K562 (cell line): ENCODE measurements around the gene PLXND1. TPM values are rescaled to one million over a fixed set of nuclear protein-coding genes. Genes with fewer than 3 reads are reported as not detected.

ENCODE experiments used
- ATAC-seq: fragments of 200-7000 bp; cut with Tn5 transposase; 3 replicates; pipeline ENCODE4 v1.9.1; 2020; ENCODE audit warnings: moderate library complexity
- BruUV-seq: library from RNA; stranded (reverse); fragments of 400-500 nt; replicated peaks from 2 replicates; lab custom pipeline; 2021; lab: Mats Ljungman, UMichigan
- CTCF ChIA-PET: fragments of 300-600 bp; formaldehyde crosslinking; extraction: SDS; loops from one replicate; lab custom pipeline; 2021; ENCODE audit warnings: low intra/inter-chr PET ratio; lab: Yijun Ruan, JAX
- POLR2A ChIA-PET: fragments of 300-600, 350-650 bp; sonication (Branson Sonifier 250); formaldehyde crosslinking; extraction: SDS; loops from one replicate; lab custom pipeline; 2021; ENCODE audit warnings: antibody characterized with exemption, inconsistent platforms; lab: Yijun Ruan, JAX
- DNase-seq, 4 experiments: peaks; one replicate each; pipeline versions ENCODE4 v3.0.0 to v3.0.0-alpha.2; 2011 to 2018; ENCODE audit warnings: low spot score in 3 of 4, mixed read lengths in 3 of 4; ENCODE audit errors: extremely low read depth in 1 of 4
- FAIRE-seq: peaks from 2 replicates; lab custom pipeline; 2011; peaks lifted over from hg19 to GRCh38; lab: Jason Lieb, UNC
- H2AFZ ChIP-seq: 2 replicates; pipeline ENCODE4 v1.6.0; 2011; ENCODE audit warnings: low read depth, low read length, control low read depth, inconsistent platforms
- H3K27ac ChIP-seq: fragments of 200-600 bp; 3 replicates; pipeline ENCODE4 v1.8.0; 2011; ENCODE audit warnings: low read depth, mild to moderate bottlenecking, control low read depth, inconsistent platforms, low read length, moderate library complexity, mixed read lengths; ENCODE audit errors: extremely low read depth
- H3K27me3 ChIP-seq, 2 experiments: fragments of 300-600 bp in 1 of 2; 2 replicates in 1 of 2; 3 replicates in 1 of 2; pipeline versions ENCODE4 v1.6.0 to v1.8.0; 2011; ENCODE audit warnings: inconsistent platforms in 2 of 2, low read length in 2 of 2, mild to moderate bottlenecking in 1 of 2, mixed read lengths in 1 of 2, moderate library complexity in 1 of 2; ENCODE audit not compliant: control insufficient read depth in 2 of 2, insufficient read depth in 2 of 2
- H3K36me3 ChIP-seq: fragments of 300-600 bp; 3 replicates; pipeline ENCODE4 v1.8.0; 2011; ENCODE audit warnings: mild to moderate bottlenecking, low read length, inconsistent platforms; ENCODE audit not compliant: control insufficient read depth, insufficient read depth
- H3K4me1 ChIP-seq, 2 experiments: fragments of 200-600 bp in 1 of 2; replicated peaks in 1 of 2; 2 replicates in 1 of 2; 3 replicates in 1 of 2; pipeline versions ENCODE4 v1.5.1 to v1.8.0; 2011; ENCODE audit warnings: inconsistent platforms in 2 of 2, low read length in 2 of 2, mild to moderate bottlenecking in 1 of 2, mixed read lengths in 1 of 2, moderate library complexity in 1 of 2; ENCODE audit not compliant: control insufficient read depth in 2 of 2, insufficient read depth in 2 of 2
- H3K4me2 ChIP-seq: 2 replicates; pipeline ENCODE4 v1.6.1; 2011; ENCODE audit warnings: low read length, control low read depth, inconsistent platforms, mixed read lengths; ENCODE audit not compliant: insufficient read depth
- H3K4me3 ChIP-seq: fragments of 200-600 bp; sonication (generic), shearing (Covaris generic); 2 replicates; pipeline ENCODE4 v1.5.1; 2016; ENCODE audit warnings: control low read depth, inconsistent platforms
- H3K79me2 ChIP-seq: fragments of 200-600 bp; 3 replicates; pipeline ENCODE4 v1.8.0; 2011; ENCODE audit warnings: low read length, inconsistent platforms; ENCODE audit not compliant: control insufficient read depth, insufficient read depth
- H3K9ac ChIP-seq, 2 experiments: 2 replicates each; pipeline versions ENCODE4 v1.6.0 to v1.6.1; 2011; ENCODE audit warnings: low read depth in 2 of 2, low read length in 2 of 2, control low read depth in 1 of 2, inconsistent platforms in 1 of 2, mild to moderate bottlenecking in 1 of 2, mixed read lengths in 1 of 2; ENCODE audit not compliant: insufficient read depth in 1 of 2
- H3K9me1 ChIP-seq: one replicate; pipeline ENCODE4 v1.6.0; 2011; ENCODE audit warnings: inconsistent platforms, mild to moderate bottlenecking, low read length, moderate library complexity; ENCODE audit not compliant: control insufficient read depth, insufficient read depth
- H3K9me3 ChIP-seq: replicated peaks from 2 replicates; pipeline ENCODE4 v1.5.1; 2011; ENCODE audit warnings: low read depth, low read length, inconsistent platforms; ENCODE audit not compliant: control insufficient read depth, insufficient read depth
- H4K20me1 ChIP-seq: replicated peaks from 2 replicates; pipeline ENCODE4 v1.6.1; 2011; ENCODE audit warnings: low read length, inconsistent platforms, mixed read lengths; ENCODE audit not compliant: control insufficient read depth, insufficient read depth
- CBFA2T2 ChIP-seq: fragments of 450-650 bp; conservative IDR thresholded peaks from 2 replicates; pipeline ENCODE4 v1.6.1; 2017; ENCODE audit warnings: mild to moderate bottlenecking
- HNRNPLL ChIP-seq: fragments of 200-400 bp; formaldehyde crosslinking; IDR thresholded peaks from 2 replicates; pipeline ENCODE4 v1.6.1; 2017; ENCODE audit warnings: low read length, low read depth, mild to moderate bottlenecking; ENCODE audit not compliant: poor library complexity, severe bottlenecking
- MYC ChIP-seq, 2 experiments: fragments of 250-450 bp in 1 of 2; sonication (Bioruptor Pico) in 1 of 2; IDR thresholded peaks; 2 replicates each; pipeline versions ENCODE4 v1.5.1 to v1.6.1; 2012 to 2021; ENCODE audit warnings: low read depth in 2 of 2, borderline replicate concordance in 1 of 2, improper control_type of control experiment in 1 of 2, low read length in 1 of 2, mild to moderate bottlenecking in 1 of 2, moderate library complexity in 1 of 2
- RFX5 ChIP-seq: IDR thresholded peaks from 2 replicates; pipeline ENCODE4 v1.6.1; 2011; ENCODE audit warnings: low read depth, mild to moderate bottlenecking, improper control_type of control experiment, low read length
- SIN3B ChIP-seq: fragments of 450-650 bp; IDR thresholded peaks from 2 replicates; pipeline ENCODE4 v1.6.1; 2017; ENCODE audit warnings: low read depth, mild to moderate bottlenecking, moderate library complexity
- SMARCA4 ChIP-seq: fragments of 450-650 bp; IDR thresholded peaks from 2 replicates; pipeline ENCODE4 v1.6.1; 2016
- TARDBP ChIP-seq: fragments of 450-650 bp; IDR thresholded peaks from 2 replicates; pipeline ENCODE4 v1.6.1; 2016
- TBL1XR1 ChIP-seq, 2 experiments: IDR thresholded peaks; 2 replicates each; pipeline ENCODE4 v1.6.1; 2012; ENCODE audit warnings: improper control_type of control experiment in 2 of 2, low read length in 2 of 2, mild to moderate bottlenecking in 1 of 2
- TEAD4 ChIP-seq, 2 experiments: sonication (generic) in 1 of 2; formaldehyde crosslinking in 1 of 2; IDR thresholded peaks; 2 replicates each; pipeline versions ENCODE4 v1.6.1 to v1.8.0; 2012 to 2022; ENCODE audit warnings: borderline replicate concordance in 1 of 2, inconsistent platforms in 1 of 2, low read length in 1 of 2, mild to moderate bottlenecking in 1 of 2, missing genetic modification reagents in 1 of 2
- THRB ChIP-seq: fragments of 450-650 bp; formaldehyde crosslinking; conservative IDR thresholded peaks from 2 replicates; pipeline ENCODE4 v1.4.0; 2022; ENCODE audit warnings: mild to moderate bottlenecking, missing genetic modification characterization
- WHSC1 ChIP-seq: IDR thresholded peaks from one replicate; pipeline ENCODE4 v1.6.1; 2012; ENCODE audit warnings: low read length, control low read depth, inconsistent platforms
- ZNF282 ChIP-seq: sonication (generic); formaldehyde crosslinking; IDR thresholded peaks from 2 replicates; pipeline ENCODE4 v1.8.1; 2023; ENCODE audit warnings: missing genetic modification reagents
- ZNF445 ChIP-seq: fragments of 250-450 bp; sonication (Bioruptor Pico); IDR thresholded peaks from 2 replicates; pipeline ENCODE4 v1.4.0; 2020; ENCODE audit warnings: low read depth, mild to moderate bottlenecking, moderate library complexity
- ZNF589 ChIP-seq: fragments of 200-800 bp; sonication (Bioruptor generic); IDR thresholded peaks from 2 replicates; pipeline ENCODE4 v1.6.1; 2016; ENCODE audit warnings: low read depth, missing genetic modification characterization, missing compliant biosample characterization
- ZNF644 ChIP-seq: fragments of 200-800 bp; sonication (Bioruptor generic); IDR thresholded peaks from 2 replicates; pipeline ENCODE4 v1.6.1; 2016; ENCODE audit warnings: low read depth, missing genetic modification characterization, missing compliant biosample characterization
- WGBS: fragments of 100-300 bp; shearing (Covaris generic); methylation state at CpG from one replicate; pipeline ENCODE4 v1.1.6; 2016; ENCODE audit warnings: low coverage, mixed read lengths; ENCODE audit not compliant: insufficient coverage; ENCODE audit errors: missing lambda C conversion rate; 5-methylcytosine and 5-hydroxymethylcytosine counted together
- in situ Hi-C: fragments of 300-500 bp; cut with MboI; formaldehyde crosslinking; loops from 4 replicates; pipeline ENCODE4 v1.15.0; 2018; ENCODE audit warnings: inconsistent platforms, mixed read lengths
- intact Hi-C: fragments of 100-400 bp; cut with micrococcal nuclease; formaldehyde crosslinking; loops from 2 replicates; pipeline ENCODE4 v1.14.2; 2022
- polyA plus RNA-seq, 8 experiments: library from polyadenylated mRNA; depleted of rRNA in 4 of 8; stranded (reverse) in 5 of 8; unstranded in 3 of 8; fragments of >200 nt; fragmentation: Nextera tagmentation in 2 of 8; fragmentation: Illumina TruSeq in 1 of 8; extraction: Ambion mirVana in 2 of 8; extraction: Trizol in 1 of 8; gene quantifications; 2 replicates each; pipeline versions ENCODE4 v1.2.1 to v1.2.3, GENCODE V29; 2011 to 2014; ENCODE audit warnings: inconsistent platforms in 1 of 8, missing spikeins in 1 of 8
- total RNA-seq, 7 experiments: library from RNA; depleted of rRNA in 6 of 7; stranded (reverse); fragments of >200 nt in 6 of 7; fragmentation: Illumina TruSeq in 2 of 7; extraction: Trizol in 2 of 7; gene quantifications; 2 replicates each; pipeline versions ENCODE4 v1.2.1 to v1.2.3, GENCODE V29; 2011 to 2021; ENCODE audit warnings: low replicate concordance in 1 of 7

Gene PLXND1
- total and polyA plus RNA-seq, 9 of the 15 experiments (the other 6 are each of a cell fraction or from before 2014, with no cell fraction given): 0.34 to 28.8 (median 14.0) TPM

- Histone ChIP-seq H3K27ac (no peak overlapping the region), H3K4me1 (peaks cover 0 to 39% of the 10 kb centered on the region in 2 experiments; a peak in 3 of 5 replicates), H3K79me2 (no peaks in the 10 kb centered on the region), H3K9ac (no peak overlapping the region), H3K9me3 (no peaks in the 10 kb centered on the region), H3K4me2 (no peak overlapping the region), H2AFZ (no peak overlapping the region), H4K20me1 (no peaks in the 10 kb centered on the region), H3K4me3 (no peak overlapping the region), H3K27me3 (no peaks in the 10 kb centered on the region), H3K9me1 (no peaks in the 10 kb centered on the region), H3K36me3 (peaks cover 23% of the 10 kb centered on the region; the same call in 1 of the 3 replicates)
- BruUV-seq: no TSS peak
- ChIA-PET POLR2A (no interaction called here), CTCF (no interaction called here)
- no peak for TF ChIP-seq HNRNPLL
- TF ChIP-seq ZNF589 (CRISPR knock-in tag): no peak
- no peak for TF ChIP-seq ZNF282 (CRISPR knock-in tag)
- TF ChIP-seq TARDBP: no peak
- no peak for TF ChIP-seq SMARCA4
- TF ChIP-seq RFX5: no peak
- TF ChIP-seq WHSC1: no peak
- no peak for TF ChIP-seq CBFA2T2
- no peak for TF ChIP-seq ZNF644
- TF ChIP-seq ZNF445 (CRISPR knock-in tag): no peak
- no peak for TF ChIP-seq TEAD4 (IDR thresholded peaks at IDR 0.05; ENCODE audit: low read length)
- TF ChIP-seq TEAD4 (CRISPR knock-in tag; IDR thresholded peaks at IDR 0.05; ENCODE audit: borderline replicate concordance): no peak
- no peak for TF ChIP-seq MYC (IDR thresholded peaks at IDR 0.05; ENCODE audit: low read depth, low read length)
- no peak for TF ChIP-seq MYC (CRISPR knock-in tag; IDR thresholded peaks at IDR 0.05; ENCODE audit: borderline replicate concordance, low read depth)
- no peak for TF ChIP-seq SIN3B
- no peak for TF ChIP-seq TBL1XR1 (IDR thresholded peaks at IDR 0.05; ENCODE audit: low read length in 2 of 2)
- TF ChIP-seq THRB (CRISPR knock-in tag): no peak
- no peak for ATAC-seq
- intact Hi-C loops: no loop called here
- 84% methylated on average over 7 of the region's 19 CpGs for WGBS
- no peak for DNase-seq
- no peak for FAIRE-seq
- in situ Hi-C loops: no loop called here
Observed at GRCh38 chr3:129562803-129563202, 43.7 kb downstream of the PLXND1 start.
